Prostate gland (tissue), 2 donors: ENCODE results near the gene SGCG. TPM values are rescaled to one million over a fixed set of nuclear protein-coding genes. Genes with fewer than 3 reads are reported as not detected.

ENCODE experiments used
- DNase-seq: peaks from one replicate; pipeline ENCODE4 v3.0.0-alpha.2; 2019; ENCODE audit warnings: low spot score
- H3K27ac ChIP-seq, 2 donors: fragments of 200-600 bp; sonication (generic); 2 replicates each; pipeline ENCODE4 v1.5.1; 2017 to 2019
- H3K27me3 ChIP-seq: fragments of 200-600 bp; sonication (generic); replicated peaks from 2 replicates; pipeline ENCODE4 v1.5.1; 2019; ENCODE audit not compliant: insufficient read depth
- H3K36me3 ChIP-seq, 2 donors: fragments of 200-600 bp; sonication (generic); 1 replicate in 1 of 2; 2 replicates in 1 of 2; pipeline versions ENCODE4 v1.5.1 to v1.8.1; 2017 to 2019
- H3K4me1 ChIP-seq: fragments of 200-600 bp; sonication (generic); replicated peaks from 2 replicates; pipeline ENCODE4 v1.5.1; 2019
- H3K4me3 ChIP-seq, 2 donors: fragments of 200-600 bp; sonication (generic); 2 replicates each; pipeline ENCODE4 v1.5.1; 2017 to 2019
- H3K9me3 ChIP-seq: fragments of 200-600 bp; sonication (generic); 2 replicates; pipeline ENCODE4 v1.5.1; 2017
- POLR2A ChIP-seq: fragments of 450-650 bp; IDR thresholded peaks from one replicate; pipeline ENCODE4 v1.6.1; 2016; ENCODE audit warnings: antibody characterized with exemption, mild to moderate bottlenecking
- POLR2AphosphoS5 ChIP-seq: sonication (generic); formaldehyde crosslinking; IDR thresholded peaks from one replicate; pipeline ENCODE4 v1.6.1; 2017; ENCODE audit warnings: antibody characterized with exemption
- WGBS: methylation state at CpG from one replicate; pipeline ENCODE4 v1.1.5; 2018; 5-methylcytosine and 5-hydroxymethylcytosine counted together
- intact Hi-C: fragments of 100-400 bp; cut with DNase I; formaldehyde crosslinking; loops from one replicate; pipeline ENCODE4 v1.14.2; 2022
- total RNA-seq, 2 donors: library from RNA; depleted of rRNA; stranded (reverse); fragments of >200 nt; gene quantifications; one replicate each; pipeline ENCODE4 v1.1.0, GENCODE V29; 2016
- TF ChIP-seq, protein P1 (sequence below), 4 experiments: fragments of 200-600 bp in 2 of 4; fragments of 450-650 bp in 2 of 4; sonication (generic) in 2 of 4; IDR thresholded peaks; 1 replicate in 3 of 4; 2 replicates in 1 of 4; pipeline ENCODE4 v1.5.1; 2016 to 2019; ENCODE audit warnings: antibody characterized with exemption in 4 of 4, mild to moderate bottlenecking in 2 of 4, moderate library complexity in 2 of 4

The SGCG gene
- total RNA-seq, 2 donors from 2014 or later = 1.3 to 1.9 TPM

DNA sequence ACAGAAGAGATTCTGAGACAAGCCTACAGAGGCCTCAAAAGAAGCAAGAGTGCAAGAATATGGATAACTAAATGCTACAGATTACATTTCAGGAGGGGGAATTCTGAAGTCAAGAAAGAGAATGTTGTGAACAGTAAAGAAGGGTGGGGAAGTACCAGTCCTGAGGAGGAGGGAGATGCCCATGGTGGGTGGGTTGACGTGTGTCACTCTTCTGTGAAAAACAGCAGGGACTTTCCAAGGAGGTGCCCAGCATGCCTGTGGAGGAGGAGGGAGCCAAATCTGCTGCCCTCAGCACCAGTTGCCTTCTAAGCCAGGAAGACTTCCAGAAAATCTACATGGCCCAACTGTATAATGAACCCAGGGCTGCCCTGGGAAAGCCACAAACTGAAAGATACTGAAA is 87.7 kb downstream of the SGCG start:
- DNase-seq = no peak
- H3K4me1 ChIP-seq = no peaks in the 10 kb centered on the region
- TF ChIP-seq, protein P1, sequence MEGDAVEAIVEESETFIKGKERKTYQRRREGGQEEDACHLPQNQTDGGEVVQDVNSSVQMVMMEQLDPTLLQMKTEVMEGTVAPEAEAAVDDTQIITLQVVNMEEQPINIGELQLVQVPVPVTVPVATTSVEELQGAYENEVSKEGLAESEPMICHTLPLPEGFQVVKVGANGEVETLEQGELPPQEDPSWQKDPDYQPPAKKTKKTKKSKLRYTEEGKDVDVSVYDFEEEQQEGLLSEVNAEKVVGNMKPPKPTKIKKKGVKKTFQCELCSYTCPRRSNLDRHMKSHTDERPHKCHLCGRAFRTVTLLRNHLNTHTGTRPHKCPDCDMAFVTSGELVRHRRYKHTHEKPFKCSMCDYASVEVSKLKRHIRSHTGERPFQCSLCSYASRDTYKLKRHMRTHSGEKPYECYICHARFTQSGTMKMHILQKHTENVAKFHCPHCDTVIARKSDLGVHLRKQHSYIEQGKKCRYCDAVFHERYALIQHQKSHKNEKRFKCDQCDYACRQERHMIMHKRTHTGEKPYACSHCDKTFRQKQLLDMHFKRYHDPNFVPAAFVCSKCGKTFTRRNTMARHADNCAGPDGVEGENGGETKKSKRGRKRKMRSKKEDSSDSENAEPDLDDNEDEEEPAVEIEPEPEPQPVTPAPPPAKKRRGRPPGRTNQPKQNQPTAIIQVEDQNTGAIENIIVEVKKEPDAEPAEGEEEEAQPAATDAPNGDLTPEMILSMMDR (IDR thresholded peaks at IDR 0.05) = no peak
- no peak for TF ChIP-seq POLR2A
- TF ChIP-seq POLR2AphosphoS5 = no peak
- H3K36me3 ChIP-seq = no peaks in the 10 kb centered on the region
- H3K27ac ChIP-seq = no peak overlapping the region
- no peaks in the 10 kb centered on the region for H3K9me3 ChIP-seq
- intact Hi-C loops = no loop called here
- no peaks in the 10 kb centered on the region for H3K27me3 ChIP-seq
- H3K4me3 ChIP-seq = no peak overlapping the region
- WGBS = 80% methylated on average over 1 of the region's 1 CpG

DNA sequence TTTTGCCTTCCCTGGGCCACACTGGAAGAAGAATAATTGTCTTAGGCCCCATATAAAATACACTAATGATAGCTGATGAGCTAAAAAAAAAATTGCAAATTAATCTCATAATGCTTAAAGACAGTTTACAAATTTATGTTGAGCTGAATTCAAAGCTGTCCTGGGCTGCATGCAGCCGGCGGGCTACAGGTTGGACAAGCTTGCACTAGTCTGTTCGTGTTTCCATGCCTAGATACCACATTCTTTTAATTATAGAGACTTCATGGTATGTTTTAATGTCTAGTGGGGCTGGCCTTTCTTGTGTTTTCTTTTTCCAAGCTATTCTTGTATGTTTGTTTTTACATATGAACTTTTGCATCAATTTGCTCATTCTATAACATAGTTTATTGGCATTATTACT is 90.6 kb downstream of the SGCG start:
- Histone ChIP-seq H3K27ac (no peak overlapping the region), H3K27me3 (no peaks in the 10 kb centered on the region), H3K9me3 (no peaks in the 10 kb centered on the region), H3K36me3 (no peaks in the 10 kb centered on the region), H3K4me1 (no peaks in the 10 kb centered on the region), H3K4me3 (no peak overlapping the region)
- TF ChIP-seq POLR2AphosphoS5 (no peak), POLR2A (no peak)
- TF ChIP-seq, protein P1 (IDR thresholded peaks at IDR 0.05) = no peak
- 77% methylated on average over 3 of the region's 3 CpGs for WGBS
- intact Hi-C loops = no loop called here
- DNase-seq = no peak

DNA sequence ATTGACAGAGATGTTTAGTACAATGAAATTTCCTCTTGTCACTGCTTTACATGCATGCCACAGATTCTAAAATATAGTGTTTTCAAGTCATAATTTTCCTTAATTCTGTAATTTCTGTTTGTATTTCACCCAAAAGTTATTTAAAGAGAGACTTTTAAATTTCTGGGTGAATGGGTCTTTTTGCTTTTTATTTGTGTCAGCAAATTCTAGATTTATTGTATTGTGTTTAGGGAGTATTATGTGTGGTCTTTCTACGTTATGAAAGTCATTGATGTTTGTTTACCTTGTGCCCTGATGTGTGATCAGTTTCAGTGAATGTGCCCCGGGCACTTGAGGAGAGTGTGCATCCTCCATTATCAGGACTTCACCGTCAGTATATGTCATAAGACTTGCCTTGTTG is 92.7 kb downstream of the SGCG start:
- H3K36me3 ChIP-seq = no peaks in the 10 kb centered on the region
- TF ChIP-seq POLR2AphosphoS5 = no peak
- TF ChIP-seq, protein P1 (IDR thresholded peaks at IDR 0.05) = no peak
- TF ChIP-seq POLR2A = no peak
- no peak overlapping the region for H3K4me3 ChIP-seq
- no peaks in the 10 kb centered on the region for H3K4me1 ChIP-seq
- no peaks in the 10 kb centered on the region for H3K9me3 ChIP-seq
- DNase-seq = no peak
- 54% methylated on average over 3 of the region's 3 CpGs for WGBS
- no peaks in the 10 kb centered on the region for H3K27me3 ChIP-seq
- intact Hi-C loops = no loop called here
- H3K27ac ChIP-seq = no peak overlapping the region

DNA sequence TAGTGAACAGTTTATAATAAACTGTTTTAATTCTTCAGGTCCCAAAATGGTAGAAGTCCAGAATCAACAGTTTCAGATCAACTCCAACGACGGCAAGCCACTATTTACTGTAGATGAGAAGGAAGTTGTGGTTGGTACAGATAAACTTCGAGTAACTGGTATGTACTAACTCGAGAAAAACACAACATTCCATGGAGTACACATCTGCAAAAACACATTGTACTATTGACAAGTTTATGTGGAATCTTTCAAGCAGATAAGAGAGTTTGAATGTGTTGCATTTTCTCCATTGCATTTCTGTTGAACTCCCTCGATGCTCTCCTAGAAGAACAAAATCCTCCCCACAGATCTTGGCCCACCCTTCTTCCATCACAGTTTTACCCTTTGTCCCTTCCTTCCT is 98.5 kb downstream of the SGCG start:
- Histone ChIP-seq H3K4me1 (no peaks in the 10 kb centered on the region), H3K27ac (no peak overlapping the region), H3K36me3 (no peaks in the 10 kb centered on the region), H3K9me3 (no peaks in the 10 kb centered on the region), H3K4me3 (no peak overlapping the region), H3K27me3 (no peaks in the 10 kb centered on the region)
- intact Hi-C loops = no loop called here
- 68% methylated on average over 5 of the region's 5 CpGs for WGBS
- no peak for DNase-seq
- TF ChIP-seq POLR2AphosphoS5 (no peak), POLR2A (no peak)
- TF ChIP-seq, protein P1 (IDR thresholded peaks at IDR 0.05) = no peak

DNA sequence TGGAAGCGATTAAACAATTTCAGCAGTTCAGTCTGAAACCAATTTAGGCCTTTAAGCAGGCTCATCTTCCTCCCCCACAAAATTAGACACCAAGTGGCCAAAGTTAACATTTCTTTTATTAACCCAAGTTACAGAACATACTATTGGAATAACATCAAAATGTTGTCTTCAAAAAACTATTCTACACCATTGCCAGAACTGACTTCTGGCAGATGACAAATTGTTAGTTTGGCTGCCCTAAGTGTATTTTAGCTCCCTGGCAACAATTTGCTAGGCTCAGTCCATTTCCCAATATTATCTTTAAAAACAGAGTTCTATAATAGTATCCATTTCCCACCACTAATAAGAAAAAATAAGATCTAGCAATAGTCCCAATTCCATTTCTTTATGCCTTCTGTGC is 107.8 kb downstream of the SGCG start:
- Histone ChIP-seq H3K36me3 (no peaks in the 10 kb centered on the region), H3K4me3 (no peak overlapping the region), H3K4me1 (no peaks in the 10 kb centered on the region), H3K27me3 (no peaks in the 10 kb centered on the region), H3K27ac (no peak overlapping the region), H3K9me3 (no peaks in the 10 kb centered on the region)
- intact Hi-C loops = no loop called here
- WGBS = 74% methylated on average over 1 of the region's 1 CpG
- TF ChIP-seq, protein P1 (IDR thresholded peaks at IDR 0.05) = no peak
- TF ChIP-seq POLR2A (no peak), POLR2AphosphoS5 (no peak)
- no peak for DNase-seq
